HG03060 (cell line): Measurements from ENCODE around the gene VDAC2.

Source experiments
- ATAC-seq: cut with Tn5 transposase; IDR thresholded peaks from one replicate; pipeline ENCODE4 v1.9.1; 2021; ENCODE audit warnings: low read depth, moderate number of reproducible peaks; ENCODE audit not compliant: unreplicated experiment

VDAC2 gene

DNA sequence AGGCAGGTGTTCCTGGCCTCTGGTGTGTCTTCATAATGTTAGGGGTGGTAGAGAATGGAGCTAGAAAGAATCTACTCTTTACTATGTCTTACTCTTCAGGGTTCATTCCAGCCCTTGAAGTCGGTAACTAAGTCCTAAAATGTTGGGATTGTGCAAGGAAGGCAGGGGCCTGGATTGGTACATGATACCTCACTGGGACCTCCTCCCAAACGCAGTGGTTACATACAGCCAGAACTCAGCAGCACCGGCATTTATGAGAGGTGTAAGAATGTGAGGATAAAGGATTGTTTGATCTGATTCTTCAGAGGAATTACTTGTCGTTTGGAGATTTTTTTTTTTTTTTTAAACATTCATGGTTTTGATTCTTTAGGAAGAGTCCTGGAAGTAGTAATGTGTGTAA, 18.2 kb downstream of the VDAC2 start:
- ATAC-seq = no peak

DNA sequence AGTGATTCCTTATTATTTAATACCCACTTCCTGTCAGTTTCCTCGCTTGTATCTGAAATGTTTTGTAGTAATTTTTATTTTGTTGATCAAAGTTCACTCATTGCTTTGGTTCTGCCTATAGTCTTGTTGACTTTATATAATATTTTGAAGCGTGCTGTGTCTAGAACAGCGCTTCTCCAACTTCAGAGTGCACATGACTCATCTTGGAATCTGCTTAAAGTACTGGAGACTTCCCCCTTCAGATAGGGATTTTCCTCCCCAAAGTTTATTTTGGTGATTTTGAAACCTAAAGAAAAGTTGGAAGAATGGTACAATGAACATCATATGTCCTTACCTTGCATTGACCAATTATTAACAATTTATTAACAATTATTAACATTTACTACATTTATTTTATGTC, 19.4 kb downstream of the VDAC2 start:
- no peak for ATAC-seq

DNA sequence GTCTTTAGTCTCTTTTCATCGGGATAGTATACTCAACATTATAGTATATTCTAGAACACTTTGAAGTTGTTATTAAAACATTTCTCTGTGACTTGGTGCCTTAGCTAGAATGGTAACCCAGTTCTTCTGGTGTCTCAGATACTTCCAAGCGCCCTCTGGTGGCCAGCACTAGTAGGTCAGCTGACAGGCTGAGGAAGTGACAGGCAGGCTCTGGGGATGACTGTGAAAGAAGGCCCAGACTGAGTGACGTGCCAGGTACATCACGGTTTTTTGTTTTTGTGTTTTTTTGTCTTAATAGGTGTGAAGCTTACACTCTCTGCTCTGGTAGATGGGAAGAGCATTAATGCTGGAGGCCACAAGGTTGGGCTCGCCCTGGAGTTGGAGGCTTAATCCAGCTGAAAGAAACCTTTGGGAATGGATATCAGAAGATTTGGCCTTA, 20.0 kb downstream of the VDAC2 start:
- ATAC-seq = peak; percentile 42

DNA sequence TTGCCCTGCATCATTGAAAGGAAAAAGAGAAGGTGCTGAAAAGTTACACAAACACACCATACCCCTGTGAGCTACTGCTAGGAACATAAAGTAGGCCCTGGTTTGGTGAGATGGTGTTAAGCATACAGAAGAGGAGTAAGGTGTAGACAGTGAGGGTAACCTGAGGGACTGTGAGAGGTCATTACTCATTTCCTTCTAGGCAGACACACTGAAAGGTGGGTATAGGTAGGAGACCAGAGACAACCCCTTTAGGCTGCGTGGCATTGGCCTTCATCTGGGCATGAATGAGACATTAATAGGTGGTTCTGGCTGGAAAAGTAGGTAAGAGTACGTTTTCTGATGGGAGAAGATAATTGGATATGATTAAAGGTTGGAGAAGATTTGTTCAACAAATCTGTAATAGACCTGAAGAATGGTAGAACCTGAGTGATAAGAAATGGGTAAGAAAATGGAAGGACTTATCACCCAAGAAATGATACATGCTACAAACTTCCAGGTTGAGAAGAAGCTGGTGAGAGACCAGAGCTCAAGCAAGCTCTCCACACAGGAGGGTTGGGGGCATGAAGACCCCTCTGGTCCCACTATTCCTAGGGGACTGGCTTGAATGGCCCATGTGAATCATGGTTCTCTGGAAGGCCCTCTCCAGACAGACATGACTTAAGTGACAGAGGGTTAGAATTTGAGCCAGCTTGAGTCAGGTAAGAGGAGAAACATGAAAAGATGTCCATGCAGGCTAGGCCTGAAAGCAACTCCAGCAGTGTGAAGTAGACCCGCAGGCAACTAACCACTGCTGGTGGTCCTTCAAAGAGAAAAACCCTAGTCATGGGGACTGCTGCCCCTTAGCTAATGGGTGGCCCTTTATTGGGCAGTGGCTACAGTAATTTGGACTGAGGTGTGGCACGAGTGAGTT, 21.3 kb downstream of the VDAC2 start:
- no peak for ATAC-seq

DNA sequence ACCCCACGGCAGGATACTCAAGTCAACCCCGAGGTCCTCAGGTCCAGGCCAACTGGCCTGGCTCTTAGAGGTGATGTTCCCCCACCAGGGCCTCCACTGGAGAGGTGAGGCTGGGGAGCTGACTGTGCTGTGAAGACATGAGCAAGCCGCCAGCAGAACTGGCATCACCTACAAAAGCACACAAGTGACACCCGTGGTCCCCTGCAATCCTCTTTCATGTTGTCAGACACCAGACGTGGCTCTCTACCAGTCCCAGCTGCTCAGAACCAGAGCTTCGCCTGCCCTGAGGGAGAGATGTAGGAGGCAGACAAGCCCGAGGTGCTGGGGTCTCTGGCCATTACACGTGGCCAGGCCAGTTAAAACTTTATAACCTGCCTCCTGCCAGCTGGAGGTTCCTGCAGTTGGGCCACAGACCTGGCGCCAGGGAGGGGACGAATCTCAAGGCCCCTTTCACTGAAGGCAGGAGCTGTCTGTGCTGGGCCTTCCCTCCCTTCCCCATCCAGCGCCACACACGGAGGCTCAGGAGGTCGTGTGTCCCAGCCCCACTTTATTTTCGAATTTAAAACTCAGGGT, 22.9 kb downstream of the VDAC2 start:
- no peak for ATAC-seq

DNA sequence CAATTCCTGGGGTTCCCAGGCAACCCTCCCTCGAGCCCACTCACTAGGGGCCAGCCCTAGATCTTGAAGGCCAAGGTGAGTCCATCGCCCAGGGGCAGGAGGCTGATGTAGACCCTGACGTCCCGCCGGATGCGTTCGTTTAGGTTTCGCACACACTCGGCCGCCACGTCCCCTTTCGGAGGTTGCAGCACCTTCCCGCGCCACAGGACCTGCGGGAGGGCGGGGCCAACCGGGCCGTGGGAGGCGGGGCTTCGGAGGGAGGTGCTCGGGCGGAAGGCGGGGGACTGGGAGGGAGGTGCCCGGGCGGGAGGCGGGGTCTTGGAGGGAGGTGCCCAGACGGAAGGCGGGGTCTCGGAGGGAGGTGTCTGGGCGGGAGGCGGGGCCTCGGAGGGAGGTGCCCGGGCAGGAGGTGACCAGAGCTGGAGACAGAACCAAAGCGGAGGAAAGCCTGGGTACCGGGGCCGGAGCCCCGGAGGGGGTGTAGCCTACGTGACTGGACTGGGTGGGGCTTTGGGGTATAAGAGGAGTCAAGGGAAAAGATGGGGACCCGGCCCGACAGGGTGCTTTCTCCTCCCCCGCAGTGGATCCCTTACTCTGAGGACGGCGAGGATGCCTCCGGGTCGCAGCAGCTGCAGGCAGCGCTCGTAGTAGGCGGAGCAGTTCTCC, 23.6 kb downstream of the VDAC2 start:
- no peak for ATAC-seq

DNA sequence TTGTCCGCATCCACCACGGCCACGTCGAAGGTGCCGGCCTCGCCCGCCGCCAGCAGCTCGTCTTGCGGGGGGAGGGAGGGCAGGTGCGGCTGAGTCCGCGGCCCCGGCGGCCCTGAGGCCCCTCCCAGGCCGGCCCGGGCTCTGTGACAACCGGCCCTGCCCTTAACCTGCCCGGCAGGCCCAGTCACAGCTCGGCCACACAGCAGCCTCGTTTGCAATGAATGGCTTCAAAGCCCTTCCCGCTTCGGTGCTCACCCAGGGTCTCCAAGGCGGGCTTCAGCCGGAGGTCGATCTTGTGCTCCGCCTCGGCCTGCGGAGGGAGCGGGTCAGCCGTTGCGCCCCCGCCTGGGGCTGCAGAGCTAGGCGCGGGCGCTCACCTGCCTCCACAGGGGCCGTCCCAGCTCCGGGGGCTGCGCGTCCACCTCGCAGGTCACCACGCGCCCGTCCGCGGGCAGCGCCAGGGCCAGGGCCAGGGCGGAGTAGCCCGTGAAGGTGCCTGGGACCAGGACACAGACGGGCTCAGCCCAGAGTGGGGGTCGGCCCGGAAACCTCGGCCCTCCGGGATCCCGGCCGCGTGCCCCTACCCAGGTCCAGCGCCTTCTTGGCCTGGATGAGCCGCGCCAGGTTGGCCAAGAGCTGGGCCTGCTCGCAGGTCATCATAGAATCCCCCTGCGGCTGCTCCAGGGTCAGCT, 24.2 kb downstream of the VDAC2 start:
- no peak for ATAC-seq

DNA sequence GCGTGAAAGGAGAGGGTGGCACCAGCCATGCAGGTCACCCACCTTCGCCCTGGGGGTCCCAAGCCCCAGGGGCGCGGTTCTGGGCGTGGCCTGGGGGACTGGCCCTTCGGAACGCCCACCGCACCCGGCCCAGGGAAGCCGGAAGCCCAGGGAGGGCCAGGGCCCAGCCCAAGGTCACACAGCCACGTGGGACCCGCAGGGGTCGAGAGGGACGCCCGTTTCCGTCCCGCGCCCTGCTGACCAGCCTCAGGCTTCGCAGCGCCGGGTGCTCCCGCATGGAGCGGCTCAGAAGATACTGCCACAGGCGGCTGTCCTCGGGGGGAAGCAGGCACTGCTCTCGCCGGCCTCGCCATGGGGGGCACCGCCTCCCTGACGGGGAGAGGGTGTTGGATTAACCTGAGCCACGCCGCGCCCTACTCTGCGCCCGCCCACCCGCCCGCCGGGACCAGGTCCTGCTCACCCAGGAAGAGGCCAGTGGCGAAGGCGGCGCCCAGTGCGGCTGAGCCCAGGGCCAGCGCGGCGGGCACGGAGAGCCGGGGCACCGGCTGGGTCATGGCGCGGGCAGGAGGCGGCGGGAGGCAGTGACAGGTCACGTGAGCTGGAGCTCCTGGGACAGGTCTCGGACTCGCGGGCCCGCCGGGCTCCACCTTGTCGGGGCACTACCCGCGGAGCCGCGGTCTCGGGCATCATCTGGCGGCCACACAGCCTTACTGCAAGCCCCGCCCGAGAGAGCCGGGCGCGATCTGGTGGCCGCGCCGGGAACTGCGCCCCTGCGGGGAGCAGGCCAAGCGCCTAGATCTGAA, 25.0 kb downstream of the VDAC2 start, which contains the start of gene COMTD1:
TSS of gene COMTD1 (minus strand) at position 583 of the 803 bp plus-strand sequence. CDS start at position 554, 29 bp downstream.
- peak; percentile 72 for ATAC-seq

DNA sequence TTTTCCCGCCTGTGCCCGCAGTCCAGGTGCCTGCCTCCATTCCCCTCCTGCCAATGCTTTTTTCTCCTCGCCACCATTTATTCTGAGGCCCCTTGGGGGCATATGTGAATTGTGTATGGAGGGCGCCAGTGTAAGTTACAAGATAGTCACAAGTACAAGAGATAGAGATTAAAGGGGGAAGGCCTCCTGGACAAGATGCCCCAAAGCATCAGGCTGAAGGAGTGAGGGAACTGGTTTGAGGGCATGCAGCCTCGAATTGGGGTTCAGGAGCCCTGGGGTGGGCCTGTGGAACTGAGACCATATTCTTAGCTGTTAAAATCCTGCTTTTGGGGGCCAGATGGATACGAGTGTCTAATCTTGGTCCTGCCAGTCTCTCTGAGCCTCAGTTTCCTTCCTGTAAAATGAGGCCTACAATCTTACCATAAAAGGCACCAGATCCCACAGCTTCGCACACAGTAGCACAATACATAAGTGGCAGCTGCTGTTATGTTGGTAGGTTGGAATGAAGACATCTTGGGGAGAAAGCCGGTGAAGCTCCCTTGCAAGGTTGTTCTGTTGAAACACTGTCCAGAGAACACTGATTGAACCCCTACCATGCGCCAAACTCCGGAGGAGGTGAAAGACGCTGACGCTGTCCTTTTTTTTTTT, 25.7 kb downstream of the VDAC2 start:
- no peak for ATAC-seq

DNA sequence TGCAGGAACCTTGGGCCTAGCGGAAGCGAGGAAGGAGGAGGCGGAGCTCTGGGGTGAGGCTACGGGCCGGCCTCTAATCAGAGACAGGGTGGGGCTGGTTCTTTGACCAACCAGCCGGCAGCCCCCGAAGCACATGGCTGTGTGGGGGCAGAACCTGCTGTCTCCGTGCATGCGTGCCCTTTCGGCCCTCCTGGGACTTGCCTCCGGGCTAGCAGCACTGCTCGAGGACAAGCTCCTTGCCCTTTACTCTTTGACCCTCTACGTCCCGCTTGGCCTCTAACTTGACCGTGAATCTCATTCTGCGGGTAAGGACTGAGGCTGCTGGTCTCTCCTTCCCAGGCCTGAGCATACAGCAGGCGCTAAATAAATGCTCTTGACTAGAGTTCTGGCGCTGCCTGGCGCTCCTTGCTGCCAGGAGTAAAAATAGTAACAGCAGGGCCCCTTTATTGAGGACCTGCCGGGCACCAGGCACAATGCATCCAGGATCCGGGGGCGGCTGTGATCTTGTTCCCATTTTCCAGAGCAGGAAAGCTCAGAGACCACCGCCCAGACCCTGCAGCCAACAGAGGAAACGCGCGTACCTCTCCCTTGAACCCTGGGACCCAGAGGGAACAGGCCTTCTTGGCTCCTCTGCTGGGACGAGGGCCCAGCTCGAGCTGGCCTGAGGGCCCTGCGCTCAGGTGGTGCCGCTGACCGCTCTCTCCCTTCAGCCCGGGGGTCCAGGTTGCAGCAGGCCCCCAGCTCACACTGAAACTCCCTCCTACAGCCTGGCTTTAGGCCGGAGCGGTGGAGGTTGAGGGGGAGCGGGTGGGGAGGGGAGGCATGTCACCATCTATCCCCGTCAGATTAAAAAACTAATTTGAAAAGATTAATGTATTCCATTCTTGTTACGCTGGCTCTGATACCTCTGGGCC, 27.8 kb downstream of the VDAC2 start:
- ATAC-seq = no peak

DNA sequence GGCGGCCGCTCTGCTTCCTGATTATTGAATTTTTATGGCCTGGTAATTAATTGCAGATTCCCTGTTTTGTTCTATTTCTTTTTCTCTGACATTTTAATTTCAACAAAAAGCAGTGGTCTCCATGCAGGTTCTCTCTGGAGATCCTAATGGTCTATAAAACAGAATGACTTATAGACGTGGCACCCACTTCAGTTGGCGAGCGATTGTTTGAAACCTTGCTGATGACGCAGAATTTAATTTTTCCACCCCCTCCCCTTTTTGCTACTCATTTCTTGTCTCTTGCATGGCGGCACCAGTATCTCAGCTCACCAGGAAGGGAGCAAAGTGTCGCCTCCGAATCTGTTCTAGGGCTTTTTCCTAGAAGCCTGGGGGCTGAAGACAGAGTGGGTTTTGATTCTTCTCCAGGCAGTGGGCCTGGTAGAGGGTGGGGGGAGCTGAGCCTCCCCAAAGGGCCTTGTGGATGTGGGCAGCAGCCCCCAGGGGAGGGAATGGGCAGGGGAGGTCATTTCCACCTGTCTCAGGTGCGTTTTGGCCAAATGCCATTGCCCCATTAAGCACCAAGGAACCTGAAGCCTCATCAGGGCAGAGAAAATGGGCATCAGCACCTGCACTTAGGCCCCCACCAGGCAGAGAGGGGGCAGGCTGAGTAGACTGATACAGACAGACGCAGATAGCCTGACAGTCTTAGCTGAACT, 28.6 kb downstream of the VDAC2 start:
- ATAC-seq = no peak

DNA sequence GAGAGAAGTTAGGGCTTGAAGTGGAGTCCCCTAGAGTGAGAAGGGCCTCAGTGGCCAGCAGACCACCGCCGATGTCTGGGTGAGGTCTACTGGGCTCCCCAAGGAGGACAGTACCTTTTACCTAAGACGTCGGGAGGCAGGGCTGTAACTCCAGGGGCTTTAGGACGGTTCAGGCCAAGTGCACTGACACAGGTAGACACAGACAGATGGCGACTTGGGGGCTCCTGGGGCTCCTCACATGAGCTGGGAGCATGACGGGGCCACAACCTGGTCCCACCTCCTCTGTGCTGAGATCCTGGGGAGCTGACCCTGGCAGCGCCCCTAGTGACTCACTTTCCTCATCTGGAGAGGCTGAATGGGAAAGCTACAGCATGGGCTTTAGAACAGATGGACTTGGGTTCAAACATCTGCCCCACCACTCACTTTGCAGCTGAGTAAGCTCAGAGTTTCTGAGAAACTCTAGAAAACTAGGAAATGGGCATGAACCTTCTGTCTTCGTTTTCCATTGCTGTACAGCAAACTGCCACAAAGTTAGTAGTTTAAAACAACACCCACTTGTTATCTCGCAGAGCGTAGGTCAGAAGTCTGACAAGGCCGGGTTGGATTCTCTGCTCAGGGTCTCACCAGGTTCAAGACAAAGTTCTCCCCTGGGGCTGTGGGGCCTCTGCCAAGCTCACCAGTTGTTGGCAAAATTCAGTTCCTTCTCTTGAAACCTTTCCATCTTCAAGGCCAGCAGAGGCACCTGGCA, 29.9 kb downstream of the VDAC2 start:
- ATAC-seq = no peak

DNA sequence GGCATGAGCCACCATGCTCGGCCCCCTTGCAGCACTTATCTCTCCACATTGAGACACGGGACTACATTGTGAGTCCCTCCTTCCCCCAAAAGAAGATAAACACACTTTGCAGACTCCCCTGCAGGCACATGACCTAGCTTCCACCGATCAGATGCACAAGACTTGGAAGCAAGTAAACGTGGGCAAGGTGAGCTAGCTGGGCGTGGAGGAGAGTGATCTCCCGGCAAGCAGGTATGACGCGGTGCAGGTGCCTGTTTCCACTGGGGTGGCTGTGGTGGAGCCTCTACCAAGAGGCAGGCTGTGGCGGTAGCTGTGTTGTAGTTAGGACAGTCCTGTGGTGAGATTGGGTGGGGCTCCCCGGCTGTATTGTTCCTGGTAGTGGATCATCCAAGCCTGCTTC, 32.8 kb downstream of the VDAC2 start:
- ATAC-seq = no peak

DNA sequence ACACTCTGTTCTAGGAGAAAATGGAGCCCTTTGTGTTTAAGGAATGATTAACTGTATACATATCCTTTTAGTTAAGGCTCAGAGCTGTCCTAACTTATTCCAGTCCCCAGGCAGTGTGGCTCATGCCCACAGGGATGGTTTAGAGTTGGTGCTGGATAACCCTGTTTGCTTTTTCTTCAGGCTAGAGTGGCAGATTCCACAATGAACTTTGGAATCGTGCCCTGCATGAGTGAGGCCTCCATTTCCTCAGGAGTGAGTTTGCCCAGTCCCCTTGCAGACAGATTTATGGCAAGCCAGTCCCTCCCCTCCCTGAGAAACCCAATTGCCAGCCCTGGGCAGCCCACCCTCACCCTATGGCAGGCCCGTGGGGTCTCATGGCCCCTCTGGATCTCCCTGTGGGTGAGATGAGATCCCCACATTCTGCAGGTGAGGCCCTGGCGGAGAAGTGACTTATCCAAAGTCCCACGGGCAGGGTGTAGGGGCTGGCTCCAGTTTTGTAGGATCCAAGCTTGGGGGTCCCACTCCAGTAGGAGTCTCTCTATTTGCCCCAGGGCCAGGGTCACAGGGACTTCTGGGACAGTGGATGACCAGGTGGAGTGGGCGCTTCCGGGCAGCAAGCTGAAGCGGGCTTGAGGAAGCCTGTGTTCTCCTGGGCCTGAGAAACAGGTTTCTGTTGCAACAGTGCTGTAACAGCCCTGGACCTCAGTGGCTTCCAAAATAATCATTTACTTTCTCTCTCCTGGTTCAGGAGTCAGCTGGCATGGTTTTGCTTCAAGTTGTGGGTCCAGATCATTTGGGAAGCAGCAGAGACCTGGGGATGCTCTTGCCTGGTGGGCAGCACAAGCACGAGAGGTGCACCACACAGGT, 34.1 kb downstream of the VDAC2 start:
- ATAC-seq = no peak

DNA sequence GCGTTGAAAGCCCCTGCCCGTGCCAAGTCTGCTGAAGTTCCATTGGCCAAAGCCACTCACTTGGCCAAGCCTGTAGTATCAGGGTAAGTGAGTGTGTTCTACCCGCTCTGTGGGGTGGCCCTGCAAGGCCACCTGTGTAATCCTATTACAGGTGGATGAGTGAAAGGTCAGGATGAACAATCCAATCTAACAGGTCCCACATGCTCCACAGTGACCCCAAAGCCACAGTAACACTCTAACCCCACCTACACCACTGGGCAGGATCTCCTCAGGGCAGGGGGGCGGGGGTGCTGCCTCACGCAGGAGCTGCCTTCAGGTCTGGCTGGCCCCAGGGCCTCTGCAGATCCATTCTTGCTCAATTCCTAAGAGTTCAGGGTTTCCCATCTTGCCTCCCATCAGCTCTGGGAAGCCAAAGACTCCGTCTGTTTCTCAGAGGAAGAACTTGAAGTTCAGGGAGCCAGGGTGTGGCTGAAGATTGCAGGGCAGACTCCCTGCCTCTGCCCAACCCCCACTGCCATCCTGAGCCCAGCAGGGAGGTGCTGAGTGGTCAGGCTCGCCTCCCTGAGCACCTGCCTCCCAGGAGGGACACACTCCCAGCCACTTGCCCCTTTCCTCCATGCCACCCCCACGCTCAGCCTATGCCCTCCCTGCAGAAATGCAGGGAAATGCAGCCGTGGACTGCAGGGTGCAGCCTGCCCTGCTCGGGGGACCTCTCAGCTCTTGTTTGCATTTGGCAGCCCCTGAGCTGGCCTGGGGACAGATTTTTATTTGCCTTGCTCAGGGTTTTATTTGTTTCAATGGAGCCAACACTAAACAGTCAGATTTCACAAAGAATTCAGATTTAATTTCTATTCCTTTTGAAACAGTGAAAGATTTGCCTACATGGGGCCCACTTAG, 35.0 kb downstream of the VDAC2 start:
- no peak for ATAC-seq
